GM15510 (cell line): ENCODE data around the gene SPEN.

Experiments
- POLR2A ChIP-seq: IDR thresholded peaks from 3 replicates; pipeline ENCODE4 v1.6.1; 2011; ENCODE audit warnings: borderline replicate concordance; ENCODE audit not compliant: insufficient read length; ENCODE audit errors: extremely low read depth

The SPEN gene

DNA sequence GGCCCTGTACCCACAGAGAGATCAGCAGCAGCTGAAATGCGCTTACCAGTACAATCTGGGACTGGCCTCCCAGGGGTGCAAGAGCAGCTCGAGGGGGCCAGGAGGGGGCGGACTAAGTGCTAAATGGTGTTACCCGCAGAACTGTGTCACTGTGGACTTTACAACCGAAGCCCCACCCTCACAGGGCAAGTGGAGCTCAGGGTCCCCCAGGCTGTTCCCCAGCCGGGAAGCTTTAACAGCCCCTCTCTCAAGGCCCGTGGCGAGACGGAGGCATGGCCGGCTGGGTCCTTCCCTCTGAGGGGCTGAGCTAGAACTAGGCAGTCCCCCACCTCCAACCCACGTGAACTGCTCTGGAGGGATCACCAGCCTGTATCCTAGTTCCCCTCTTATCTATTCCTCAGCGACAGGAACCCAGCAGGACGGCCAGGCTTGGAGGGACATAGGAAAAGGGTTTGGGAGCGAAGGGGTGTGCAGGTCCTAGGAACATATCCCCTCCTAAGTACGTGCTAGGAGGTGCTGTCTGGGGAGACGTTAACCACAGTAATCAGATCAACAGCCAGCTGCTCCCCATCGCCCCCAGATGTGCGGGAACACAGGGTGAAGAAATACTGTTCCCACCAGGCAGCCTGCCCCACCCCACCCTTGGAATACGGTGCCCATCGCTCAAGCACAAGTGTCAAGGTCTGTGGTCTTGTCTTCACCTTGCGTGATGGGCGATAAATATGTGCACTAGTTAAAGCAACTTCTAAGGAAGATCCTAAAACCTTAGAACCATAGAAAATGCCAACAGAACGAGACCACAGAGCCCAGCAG is 104.0 kb downstream of the SPEN start:
- TF ChIP-seq POLR2A: no peak

GRCh38 chr1:15952317-15953258 is 105.1 kb downstream of the SPEN start:
- TF ChIP-seq POLR2A: no peak

DNA sequence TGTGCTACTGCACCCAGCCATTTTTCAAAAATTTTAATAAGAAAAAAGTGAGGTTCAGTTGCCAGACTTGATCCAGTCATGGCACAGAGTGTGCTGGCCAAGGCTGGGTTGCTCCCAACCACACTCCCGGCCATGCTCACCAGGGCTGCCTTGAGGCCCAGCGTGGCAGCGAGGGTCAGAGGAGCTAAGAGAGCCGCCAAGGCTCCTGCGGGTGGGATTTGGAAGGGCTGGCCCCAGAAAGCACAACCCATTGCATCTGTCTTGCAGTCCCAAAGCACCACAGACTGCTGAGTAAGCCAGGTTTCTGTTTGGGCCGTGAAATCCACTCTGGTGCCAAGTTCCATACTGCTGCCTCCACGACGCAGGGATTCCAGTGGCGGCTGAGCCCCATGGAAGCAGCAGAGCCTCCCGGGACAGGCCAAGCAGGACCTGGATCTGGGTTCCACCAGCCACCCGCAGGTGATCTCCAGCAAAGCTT is 105.8 kb downstream of the SPEN start:
- TF ChIP-seq POLR2A: no peak

DNA sequence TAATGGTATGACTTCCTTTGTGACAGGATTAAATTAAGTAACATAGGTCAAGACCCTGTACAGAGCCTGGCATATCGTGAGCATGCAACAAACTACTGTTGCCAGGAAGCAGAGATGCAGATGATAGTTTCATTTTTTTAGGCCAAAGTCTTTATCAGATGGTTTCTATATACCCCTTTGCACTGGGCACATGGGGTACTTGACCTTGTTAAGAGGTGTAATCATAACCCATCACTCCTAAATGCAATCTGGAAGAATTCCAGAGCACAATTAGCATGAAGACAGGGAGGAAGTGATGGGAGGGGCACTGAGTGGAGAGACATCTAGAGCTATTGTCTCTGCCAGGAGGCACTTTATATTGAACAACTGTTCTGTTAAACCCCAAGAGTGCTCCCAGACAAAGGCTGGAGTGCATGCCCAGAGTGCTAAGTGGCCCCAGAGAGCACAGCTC is 106.3 kb downstream of the SPEN start:
- no peak for TF ChIP-seq POLR2A

DNA sequence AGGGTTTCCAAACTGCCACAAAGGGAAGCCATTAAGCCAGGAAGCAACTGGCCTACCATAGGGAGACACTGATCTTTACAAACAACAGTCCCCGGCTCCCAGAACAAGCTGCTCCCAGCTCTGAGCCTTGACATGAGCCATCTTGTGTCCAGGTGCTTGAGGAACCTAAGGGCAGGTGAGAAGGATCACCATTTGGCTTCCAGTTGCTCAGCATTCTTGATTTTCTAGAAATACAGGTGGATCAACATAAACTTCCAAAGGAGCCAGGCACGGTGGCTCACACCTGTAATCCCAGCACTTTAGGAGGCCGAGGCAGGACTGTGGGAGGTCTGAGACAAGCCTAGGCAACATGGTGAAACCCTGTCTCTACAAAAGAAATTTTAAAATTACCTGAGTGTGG is 106.8 kb downstream of the SPEN start:
- no peak for TF ChIP-seq POLR2A

DNA sequence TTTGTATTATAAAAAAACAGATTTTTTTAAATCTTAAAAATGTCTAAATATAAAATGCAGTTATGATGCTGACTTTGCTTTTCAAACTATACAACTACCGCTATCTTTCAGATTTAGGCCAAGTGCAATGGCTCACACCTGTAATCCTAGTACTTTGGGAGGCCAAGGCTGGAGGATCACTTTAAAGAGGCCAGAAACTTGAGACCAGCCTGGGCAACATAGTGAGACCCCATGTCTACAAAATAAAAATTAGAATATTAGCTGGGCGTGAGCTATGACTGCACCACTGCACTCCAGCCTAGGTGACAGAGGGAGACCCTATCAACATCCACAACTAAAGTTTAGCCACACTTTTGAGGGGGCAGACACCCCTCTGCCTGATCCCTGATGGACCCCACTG is 108.0 kb downstream of the SPEN start:
- no peak for TF ChIP-seq POLR2A

DNA sequence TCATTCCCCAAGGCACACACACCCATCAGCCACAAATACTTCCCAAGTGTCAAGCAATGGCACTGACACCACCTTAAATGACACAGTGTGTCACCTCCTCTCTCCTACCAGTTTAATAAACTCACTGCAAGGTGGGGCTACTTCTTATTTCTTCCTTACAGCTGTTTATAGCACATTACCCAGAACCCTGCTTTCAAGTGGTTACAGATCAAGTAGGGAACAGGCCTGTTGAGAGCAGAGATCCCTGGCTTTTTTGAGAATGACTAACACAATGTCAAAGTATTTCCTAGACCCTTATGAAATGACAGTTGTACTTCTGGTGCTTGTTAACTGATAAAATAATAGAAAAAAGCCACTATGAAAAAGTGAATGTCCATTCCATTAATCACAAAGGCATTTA is 108.6 kb downstream of the SPEN start:
- no peak for TF ChIP-seq POLR2A

GRCh38 chr1:15957221-15958095 is 110.0 kb downstream of the SPEN start:
- TF ChIP-seq POLR2A: no peak

GRCh38 chr1:15958111-15958510 is 110.6 kb downstream of the SPEN start:
- TF ChIP-seq POLR2A: no peak

- no peak for TF ChIP-seq POLR2A
These were observed 111.3 kb downstream of the SPEN start for GRCh38 chr1:15958793-15959192.

DNA sequence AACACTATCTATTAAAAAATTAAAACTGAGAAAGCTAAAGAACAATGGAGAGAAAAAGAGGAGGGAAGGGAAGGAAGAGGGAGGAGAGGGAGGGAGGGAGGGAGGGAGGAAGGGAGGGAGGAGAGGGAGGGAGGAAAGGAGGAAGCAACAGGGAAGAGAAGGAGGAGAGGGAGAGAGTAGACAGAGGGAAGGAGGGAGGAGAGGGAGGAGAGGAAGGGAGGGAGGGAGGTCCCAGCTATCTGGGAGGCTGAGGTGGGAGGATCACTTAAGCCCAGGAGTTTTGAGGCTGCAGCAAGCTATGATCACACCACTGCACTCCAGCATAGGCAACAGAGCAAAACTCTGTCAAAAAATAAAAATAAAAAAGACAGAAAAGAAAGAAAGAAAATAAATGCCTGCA is 111.9 kb downstream of the SPEN start:
- TF ChIP-seq POLR2A: no peak

- no peak for TF ChIP-seq POLR2A
These were observed 112.4 kb downstream of the SPEN start for GRCh38 chr1:15959827-15960446.

- no peak for TF ChIP-seq POLR2A
These were observed 113.3 kb downstream of the SPEN start for GRCh38 chr1:15960808-15961207.

GRCh38 chr1:15961492-15961891 is 114.0 kb downstream of the SPEN start:
- TF ChIP-seq POLR2A: no peak
